Measurements from ENCODE around the gene TOR4A. TPM values are rescaled to one million over a fixed set of nuclear protein-coding genes. Genes with fewer than 3 reads are reported as not detected.

The TOR4A gene
- total RNA-seq, 1 donor from 2014 or later: 48.5 TPM

DNA sequence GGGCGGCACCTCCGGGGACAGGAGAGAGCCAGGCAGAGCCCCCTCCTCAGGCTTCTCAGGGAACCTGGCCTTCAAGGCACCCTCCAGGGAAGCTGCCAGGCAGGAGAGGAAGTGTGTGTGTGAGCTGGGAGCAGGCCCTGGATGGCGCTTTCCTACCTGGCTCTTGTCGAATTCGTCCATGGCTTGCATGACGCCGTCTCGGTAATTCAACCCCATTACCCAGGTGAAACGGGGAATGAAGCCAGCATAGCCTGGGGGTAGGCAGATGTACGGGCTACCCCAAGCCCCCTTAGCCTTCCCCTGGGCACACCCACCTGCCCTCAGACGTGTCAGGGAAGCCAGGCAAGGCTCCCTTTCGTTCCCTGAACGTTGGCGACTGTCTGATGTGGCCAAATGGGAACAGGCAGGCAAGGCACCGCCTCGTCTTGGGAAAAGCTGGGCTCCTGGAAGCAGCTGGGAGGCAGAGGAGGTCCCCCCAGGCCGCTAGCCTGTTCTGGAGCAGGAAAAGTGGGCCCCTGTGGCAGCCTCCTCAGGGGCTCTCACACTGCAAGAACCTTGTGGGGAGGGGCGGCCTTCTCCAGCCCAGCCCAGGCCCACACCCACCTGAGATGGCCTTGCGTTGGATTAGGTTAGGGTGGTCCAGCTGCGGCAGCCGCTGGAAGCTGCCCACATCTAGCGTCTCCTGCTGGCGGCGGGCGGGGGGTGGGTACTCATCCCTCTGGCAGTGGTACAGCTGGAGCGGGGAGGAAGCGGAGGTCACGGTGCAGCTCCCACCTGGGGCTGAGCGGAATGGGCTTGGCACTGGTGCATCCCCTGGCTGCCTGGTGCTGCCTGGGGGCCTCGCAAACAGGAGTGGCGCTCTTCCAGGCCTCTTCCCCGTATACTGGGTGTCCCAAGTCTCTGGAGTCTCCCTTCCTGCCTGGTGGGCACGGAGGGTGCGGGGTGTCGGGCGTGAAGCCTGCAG lies 32.8 kb upstream of the TOR4A start:
- no peak overlapping the region for H3K4me3 ChIP-seq (ENCODE audit: low read depth, low read length)
- DNase-seq (ENCODE audit: low read depth): no peak
- TF ChIP-seq, protein P1, sequence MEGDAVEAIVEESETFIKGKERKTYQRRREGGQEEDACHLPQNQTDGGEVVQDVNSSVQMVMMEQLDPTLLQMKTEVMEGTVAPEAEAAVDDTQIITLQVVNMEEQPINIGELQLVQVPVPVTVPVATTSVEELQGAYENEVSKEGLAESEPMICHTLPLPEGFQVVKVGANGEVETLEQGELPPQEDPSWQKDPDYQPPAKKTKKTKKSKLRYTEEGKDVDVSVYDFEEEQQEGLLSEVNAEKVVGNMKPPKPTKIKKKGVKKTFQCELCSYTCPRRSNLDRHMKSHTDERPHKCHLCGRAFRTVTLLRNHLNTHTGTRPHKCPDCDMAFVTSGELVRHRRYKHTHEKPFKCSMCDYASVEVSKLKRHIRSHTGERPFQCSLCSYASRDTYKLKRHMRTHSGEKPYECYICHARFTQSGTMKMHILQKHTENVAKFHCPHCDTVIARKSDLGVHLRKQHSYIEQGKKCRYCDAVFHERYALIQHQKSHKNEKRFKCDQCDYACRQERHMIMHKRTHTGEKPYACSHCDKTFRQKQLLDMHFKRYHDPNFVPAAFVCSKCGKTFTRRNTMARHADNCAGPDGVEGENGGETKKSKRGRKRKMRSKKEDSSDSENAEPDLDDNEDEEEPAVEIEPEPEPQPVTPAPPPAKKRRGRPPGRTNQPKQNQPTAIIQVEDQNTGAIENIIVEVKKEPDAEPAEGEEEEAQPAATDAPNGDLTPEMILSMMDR (conservative IDR thresholded peaks at IDR 0.05; ENCODE audit: low read depth, low read length): no peak

DNA sequence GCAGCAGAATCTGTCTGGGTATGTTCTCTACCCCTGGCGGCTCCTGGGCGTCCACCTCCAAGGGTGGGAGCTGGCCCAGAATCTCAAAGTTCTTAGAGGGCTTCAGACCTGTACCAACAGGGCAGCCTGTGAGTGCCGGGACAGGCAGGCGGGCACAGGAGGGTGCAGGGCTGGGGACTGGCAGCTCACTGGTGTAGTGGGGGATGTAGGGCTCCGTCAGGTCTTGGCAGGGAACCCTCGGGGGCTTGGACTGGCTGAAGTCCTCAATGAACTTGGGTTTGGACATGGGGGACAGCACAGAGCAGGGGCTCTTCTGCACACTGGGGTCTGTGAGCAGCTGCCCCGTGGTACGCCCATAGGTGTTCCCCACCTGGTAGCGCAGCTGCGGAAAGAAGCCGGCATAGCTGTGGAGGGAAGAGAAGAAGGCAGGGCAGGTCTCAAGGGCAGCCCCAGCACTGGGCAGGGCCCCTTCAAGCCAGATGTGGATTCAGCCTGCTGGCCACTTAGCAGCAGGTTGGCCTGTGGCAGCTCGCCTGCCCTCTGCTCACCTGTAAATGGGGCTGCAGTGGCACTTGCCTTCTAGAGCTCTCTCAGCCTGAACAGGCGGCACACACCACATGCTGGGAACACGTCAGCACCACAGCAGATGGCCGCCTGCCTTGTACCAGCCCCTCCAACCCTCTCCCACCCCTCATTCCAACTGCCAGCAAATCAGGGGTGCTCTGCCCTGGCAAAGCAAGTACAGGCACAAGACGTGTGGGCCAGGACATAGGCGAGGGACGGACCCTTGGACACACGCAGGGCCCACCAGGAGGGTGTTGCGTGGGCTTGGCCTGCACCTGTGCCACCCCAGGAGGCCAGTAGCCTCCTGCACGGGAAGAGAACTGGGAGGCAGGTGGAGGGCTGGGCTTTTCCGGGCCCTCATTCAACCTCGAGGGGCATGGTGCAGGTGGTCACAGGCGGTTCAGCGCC lies 31.8 kb upstream of the TOR4A start:
- no peak for DNase-seq (ENCODE audit: low read depth)
- TF ChIP-seq, protein P1 (conservative IDR thresholded peaks at IDR 0.05; ENCODE audit: low read depth, low read length): no peak
- no peak overlapping the region for H3K4me3 ChIP-seq (ENCODE audit: low read depth, low read length)

DNA sequence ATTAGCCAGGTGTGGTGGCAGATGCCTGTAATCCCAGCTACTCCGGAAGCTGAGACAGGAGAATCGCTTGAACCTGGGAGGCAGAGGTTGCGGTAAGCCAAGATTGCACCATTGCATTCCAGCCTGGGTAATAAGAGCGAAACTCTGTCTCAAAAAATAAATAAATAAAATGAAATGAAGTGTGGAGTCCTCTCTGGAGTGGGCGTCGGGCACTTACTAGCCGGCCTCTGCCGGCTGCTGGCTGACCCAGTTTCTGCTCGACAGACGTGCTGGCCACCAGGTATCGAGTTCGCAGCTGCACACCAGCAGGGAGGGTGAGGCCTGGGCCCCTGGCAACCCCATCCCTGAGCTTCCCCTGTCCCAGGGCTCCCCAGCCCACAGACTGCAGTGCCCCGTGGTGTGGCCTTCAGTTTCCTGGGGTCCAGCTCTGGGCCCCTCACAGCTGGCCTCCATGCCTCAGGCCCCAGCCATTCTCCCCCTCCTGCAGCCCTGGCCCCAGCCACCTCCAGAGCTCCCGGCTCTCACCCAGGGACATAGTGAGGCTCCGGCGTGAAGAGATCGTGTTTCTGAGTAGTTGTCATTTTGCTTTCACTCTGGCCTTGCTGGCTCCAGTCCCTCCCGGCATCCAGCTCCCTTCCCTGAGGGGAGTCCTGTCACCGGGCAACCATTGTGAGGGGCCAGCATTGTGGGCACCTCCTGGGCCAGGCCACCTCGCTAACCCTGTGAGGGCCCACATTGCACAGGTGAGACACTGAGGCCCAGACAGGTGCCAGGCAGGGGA lies 30.2 kb upstream of the TOR4A start:
- TF ChIP-seq, protein P1 (conservative IDR thresholded peaks at IDR 0.05; ENCODE audit: low read depth, low read length): no peak
- no peak for DNase-seq (ENCODE audit: low read depth)
- H3K4me3 ChIP-seq (ENCODE audit: low read depth, low read length): no peak overlapping the region

DNA sequence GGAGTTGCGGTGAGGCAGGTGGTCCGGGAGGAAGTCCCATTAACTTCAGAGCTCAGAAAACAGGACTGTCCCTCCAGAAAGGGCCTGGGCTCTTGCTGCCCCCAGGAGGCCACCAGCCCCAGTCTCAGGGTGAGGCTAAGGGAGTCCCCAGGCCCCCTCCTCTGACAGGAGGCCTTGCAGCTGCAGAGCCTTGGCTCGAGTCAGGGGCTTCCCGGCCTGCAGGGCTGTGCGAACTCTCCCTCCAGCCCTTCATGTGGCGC lies 29.7 kb upstream of the TOR4A start:
- H3K4me3 ChIP-seq (ENCODE audit: low read depth, low read length): no peak overlapping the region
- DNase-seq (ENCODE audit: low read depth): no peak
- TF ChIP-seq, protein P1 (conservative IDR thresholded peaks at IDR 0.05; ENCODE audit: low read depth, low read length): no peak

DNA sequence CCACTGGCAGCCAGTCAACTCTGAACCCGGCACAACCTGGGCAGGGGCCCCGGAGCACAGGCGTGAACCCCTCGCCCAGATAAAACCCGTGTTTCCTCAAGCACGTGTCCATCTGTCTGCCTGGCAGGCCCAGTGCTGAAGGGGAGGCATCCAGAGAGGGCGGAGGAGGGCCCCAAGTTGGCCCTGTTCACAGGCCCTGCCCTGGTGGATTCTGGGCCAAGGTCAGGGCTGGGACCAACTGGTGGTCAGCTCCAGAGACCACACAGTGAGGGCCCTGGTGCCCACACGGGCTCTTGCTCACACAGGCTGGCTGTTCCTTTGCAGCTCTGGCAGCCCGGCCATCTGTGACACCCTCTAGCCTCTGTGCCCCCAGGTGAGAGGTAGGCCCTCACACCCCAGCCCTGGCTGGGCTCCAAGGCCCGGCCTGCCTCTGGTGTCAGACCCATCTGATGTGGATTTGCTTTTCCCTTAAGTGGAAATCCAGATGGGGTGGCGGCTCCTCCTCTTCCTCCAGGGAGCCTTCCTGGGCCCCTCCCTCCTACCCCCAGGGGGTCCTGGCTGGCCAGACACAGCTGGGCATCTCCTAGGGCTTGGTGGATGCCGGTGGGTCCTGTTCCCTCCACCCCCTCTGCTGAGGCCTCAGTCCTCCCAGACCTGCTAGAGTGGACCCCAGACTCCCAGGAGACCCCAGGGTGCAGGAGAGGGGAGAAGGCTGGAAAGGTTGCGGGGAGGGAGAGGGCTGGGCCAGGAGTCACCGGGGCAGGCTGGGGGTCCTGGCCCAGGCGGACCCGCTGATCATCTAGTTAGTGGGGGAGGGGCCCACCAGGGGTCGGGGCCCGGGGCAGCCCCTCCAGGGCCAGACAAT lies 27.0 kb upstream of the TOR4A start:
- DNase-seq (ENCODE audit: low read depth): no peak
- TF ChIP-seq, protein P1 (conservative IDR thresholded peaks at IDR 0.05; ENCODE audit: low read depth, low read length): no peak
- no peak overlapping the region for H3K4me3 ChIP-seq (ENCODE audit: low read depth, low read length)

DNA sequence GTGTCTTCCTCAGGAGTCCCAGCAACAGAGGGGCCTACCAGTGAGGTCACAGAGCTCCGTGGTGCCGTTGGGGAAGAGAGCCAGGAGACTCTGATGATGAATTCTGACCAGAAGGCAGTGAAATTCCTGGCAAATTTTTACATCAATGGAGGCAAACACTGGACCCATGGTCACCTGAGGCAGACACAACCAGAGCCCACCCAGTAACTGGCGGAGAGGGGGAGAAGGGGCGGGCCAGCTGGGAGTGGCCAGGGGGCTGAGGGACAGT lies 26.4 kb upstream of the TOR4A start, which contains the start of gene STPG3:
STPG3 (plus strand) TSS at position 93 of the 268 bp plus-strand sequence; CDS start at position 94, 1 bp downstream.
- TF ChIP-seq, protein P1 (conservative IDR thresholded peaks at IDR 0.05; ENCODE audit: low read depth, low read length): no peak
- no peak for DNase-seq (ENCODE audit: low read depth)
- H3K4me3 ChIP-seq (ENCODE audit: low read depth, low read length): no peak within 1 kb of the TSS

Data from epithelial cell of proximal tubule (primary cell).